ENCODE results near the gene ZMYM1. TPM values are rescaled to one million over a fixed set of nuclear protein-coding genes. Genes with fewer than 3 reads are reported as not detected.

The ZMYM1 gene
- total RNA-seq, 3 donors from 2014 or later: 9.8 to 25.6 (median 12.1) TPM

DNA sequence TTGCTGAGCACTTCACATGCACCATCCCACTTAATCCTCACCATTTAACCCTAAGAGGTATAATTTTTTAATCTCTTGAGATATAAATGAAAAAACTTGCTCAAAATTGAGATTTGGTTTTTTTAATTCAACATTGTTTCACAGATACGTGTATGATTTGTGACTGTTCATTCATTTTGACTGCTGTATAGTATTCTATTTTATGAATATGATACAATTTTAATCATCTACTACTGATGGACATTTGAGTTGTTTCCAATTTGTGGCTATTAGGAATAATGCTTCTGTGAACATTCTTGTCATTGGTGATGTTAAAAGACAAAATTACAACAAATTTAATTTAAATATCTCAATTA lies 46.8 kb upstream of the ZMYM1 start:
- H3K27me3 ChIP-seq: no peaks in the 10 kb centered on the region
- H3K27ac ChIP-seq: no peak overlapping the region
- TF ChIP-seq POLR2AphosphoS5 (IDR thresholded peaks at IDR 0.05): no peak
- no peak for TF ChIP-seq POLR2A (IDR thresholded peaks at IDR 0.05)
- TF ChIP-seq, protein P1, sequence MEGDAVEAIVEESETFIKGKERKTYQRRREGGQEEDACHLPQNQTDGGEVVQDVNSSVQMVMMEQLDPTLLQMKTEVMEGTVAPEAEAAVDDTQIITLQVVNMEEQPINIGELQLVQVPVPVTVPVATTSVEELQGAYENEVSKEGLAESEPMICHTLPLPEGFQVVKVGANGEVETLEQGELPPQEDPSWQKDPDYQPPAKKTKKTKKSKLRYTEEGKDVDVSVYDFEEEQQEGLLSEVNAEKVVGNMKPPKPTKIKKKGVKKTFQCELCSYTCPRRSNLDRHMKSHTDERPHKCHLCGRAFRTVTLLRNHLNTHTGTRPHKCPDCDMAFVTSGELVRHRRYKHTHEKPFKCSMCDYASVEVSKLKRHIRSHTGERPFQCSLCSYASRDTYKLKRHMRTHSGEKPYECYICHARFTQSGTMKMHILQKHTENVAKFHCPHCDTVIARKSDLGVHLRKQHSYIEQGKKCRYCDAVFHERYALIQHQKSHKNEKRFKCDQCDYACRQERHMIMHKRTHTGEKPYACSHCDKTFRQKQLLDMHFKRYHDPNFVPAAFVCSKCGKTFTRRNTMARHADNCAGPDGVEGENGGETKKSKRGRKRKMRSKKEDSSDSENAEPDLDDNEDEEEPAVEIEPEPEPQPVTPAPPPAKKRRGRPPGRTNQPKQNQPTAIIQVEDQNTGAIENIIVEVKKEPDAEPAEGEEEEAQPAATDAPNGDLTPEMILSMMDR (IDR thresholded peaks at IDR 0.05): no peak
- H3K4me3 ChIP-seq: peak overlapping the region in 2 of 3 donors; percentile 67 to 74
- intact Hi-C loops (cut with DNase I; ENCODE audit: low total_unique reads): no loop called here
- H3K9me3 ChIP-seq: peaks cover 0 to 8% of the 10 kb centered on the region in 2 donors
- no peaks in the 10 kb centered on the region for H3K36me3 ChIP-seq
- peaks cover 0 to 6% of the 10 kb centered on the region in 2 donors for H3K4me1 ChIP-seq
- DNase-seq (ENCODE audit: low spot score in 2 of 2): no peak

DNA sequence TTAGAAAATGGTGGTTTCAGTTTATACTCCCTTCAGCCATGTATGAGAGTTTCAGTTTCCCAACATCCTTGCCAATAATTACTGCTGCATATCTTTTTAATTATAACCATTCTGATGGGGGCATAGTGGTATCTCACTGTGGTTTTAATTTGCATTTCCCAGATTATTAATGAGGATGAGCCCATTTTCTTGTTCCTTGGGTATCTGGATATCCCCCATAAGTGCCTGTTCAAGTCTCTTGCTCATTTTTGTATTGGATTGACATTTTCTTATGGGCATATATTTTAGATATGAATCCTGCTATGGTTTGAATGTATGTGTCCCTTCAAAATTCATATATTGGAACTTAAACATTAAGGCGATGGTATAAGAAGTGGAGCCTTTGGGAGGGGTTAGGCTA lies 45.8 kb upstream of the ZMYM1 start:
- peaks cover 0 to 6% of the 10 kb centered on the region in 2 donors for H3K4me1 ChIP-seq
- DNase-seq (ENCODE audit: low spot score in 2 of 2): no peak
- no peaks in the 10 kb centered on the region for H3K27me3 ChIP-seq
- no peaks in the 10 kb centered on the region for H3K36me3 ChIP-seq
- peaks cover 0 to 8% of the 10 kb centered on the region in 2 donors for H3K9me3 ChIP-seq
- H3K4me3 ChIP-seq: no peak overlapping the region
- no peak for TF ChIP-seq POLR2A (IDR thresholded peaks at IDR 0.05)
- TF ChIP-seq POLR2AphosphoS5 (IDR thresholded peaks at IDR 0.05): no peak
- TF ChIP-seq, protein P1 (IDR thresholded peaks at IDR 0.05): no peak
- H3K27ac ChIP-seq: no peak overlapping the region
- intact Hi-C loops (cut with DNase I; ENCODE audit: low total_unique reads): no loop called here

DNA sequence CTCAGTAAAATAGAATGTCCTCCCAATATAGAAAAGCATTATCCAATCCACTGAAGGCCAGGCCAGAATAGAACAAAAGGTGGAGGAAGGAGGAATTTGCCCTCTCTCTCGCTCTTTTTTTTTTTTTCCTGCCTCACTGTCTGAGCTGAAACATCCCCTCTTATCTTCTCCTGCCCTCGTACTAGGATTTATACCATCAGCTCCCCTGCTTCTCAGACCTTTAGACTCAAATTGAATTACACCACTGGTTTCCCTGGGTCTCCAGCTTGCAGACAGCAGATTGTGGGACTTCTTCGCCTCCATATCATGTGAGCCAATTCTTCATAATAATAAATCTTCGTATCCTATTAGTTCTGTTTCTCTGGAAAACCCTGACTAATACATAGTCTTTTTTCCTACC lies 42.6 kb upstream of the ZMYM1 start:
- no peaks in the 10 kb centered on the region for H3K36me3 ChIP-seq
- no peak for DNase-seq (ENCODE audit: low spot score in 2 of 2)
- no peak overlapping the region for H3K4me3 ChIP-seq
- TF ChIP-seq POLR2AphosphoS5 (IDR thresholded peaks at IDR 0.05) (no peak), POLR2A (IDR thresholded peaks at IDR 0.05) (no peak)
- TF ChIP-seq, protein P1 (IDR thresholded peaks at IDR 0.05): no peak
- no peaks in the 10 kb centered on the region for H3K27me3 ChIP-seq
- no peak overlapping the region for H3K27ac ChIP-seq
- intact Hi-C loops (cut with DNase I; ENCODE audit: low total_unique reads): no loop called here
- H3K4me1 ChIP-seq: no peaks in the 10 kb centered on the region
- peaks cover 0 to 8% of the 10 kb centered on the region in 2 donors for H3K9me3 ChIP-seq

DNA sequence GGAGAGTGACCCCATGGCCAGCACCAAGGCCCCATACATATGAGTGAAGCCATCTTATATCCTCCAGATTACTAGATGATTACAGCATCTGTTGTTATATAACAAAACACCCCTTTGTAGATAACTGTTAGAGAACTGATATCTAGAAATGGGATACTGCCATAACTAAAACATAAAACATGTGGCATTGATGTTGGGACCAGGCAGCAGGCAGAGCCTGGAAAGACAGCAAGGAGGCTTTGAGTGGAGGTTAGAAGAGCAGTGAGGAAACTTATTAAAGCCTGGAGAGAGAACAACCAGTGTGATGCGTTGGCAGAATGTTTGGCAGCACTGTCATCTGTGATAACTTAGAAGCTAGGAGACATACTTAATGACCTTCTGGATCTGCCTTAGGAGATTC lies 42.0 kb upstream of the ZMYM1 start:
- no peak for DNase-seq (ENCODE audit: low spot score in 2 of 2)
- H3K27me3 ChIP-seq: no peaks in the 10 kb centered on the region
- no peak overlapping the region for H3K4me3 ChIP-seq
- H3K9me3 ChIP-seq: peaks cover 0 to 8% of the 10 kb centered on the region in 2 donors
- intact Hi-C loops (cut with DNase I; ENCODE audit: low total_unique reads): no loop called here
- H3K36me3 ChIP-seq: no peaks in the 10 kb centered on the region
- no peak overlapping the region for H3K27ac ChIP-seq
- no peaks in the 10 kb centered on the region for H3K4me1 ChIP-seq
- TF ChIP-seq POLR2AphosphoS5 (IDR thresholded peaks at IDR 0.05) (no peak), POLR2A (IDR thresholded peaks at IDR 0.05) (no peak)
- TF ChIP-seq, protein P1 (IDR thresholded peaks at IDR 0.05): no peak

DNA sequence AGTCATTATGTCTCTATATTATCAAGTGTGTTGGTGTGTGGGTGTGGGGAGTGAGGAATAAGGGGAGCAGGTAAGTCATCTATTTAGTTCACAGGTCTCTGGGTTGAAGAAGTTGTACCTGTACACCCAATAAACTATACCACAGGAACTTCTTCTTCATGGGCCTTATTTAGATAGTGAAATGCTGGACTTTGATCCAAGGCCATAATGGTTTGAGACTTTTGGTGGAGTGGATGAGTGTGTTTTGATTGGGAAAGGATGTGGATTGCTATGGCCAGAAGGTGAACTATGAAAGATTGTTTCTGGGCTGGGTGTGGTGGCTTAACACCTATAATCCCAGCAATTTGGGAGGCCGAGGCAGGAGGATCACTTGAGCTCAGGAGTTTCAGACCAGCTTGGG lies 40.5 kb upstream of the ZMYM1 start:
- intact Hi-C loops (cut with DNase I; ENCODE audit: low total_unique reads): no loop called here
- no peak overlapping the region for H3K4me3 ChIP-seq
- no peaks in the 10 kb centered on the region for H3K4me1 ChIP-seq

More for the DNA sequence above, 40.5 kb upstream of the ZMYM1 start:
- no peak for DNase-seq (ENCODE audit: low spot score in 2 of 2)
- H3K9me3 ChIP-seq: no peaks in the 10 kb centered on the region
- H3K36me3 ChIP-seq: no peaks in the 10 kb centered on the region
- TF ChIP-seq, protein P1 (IDR thresholded peaks at IDR 0.05): no peak
- no peak for TF ChIP-seq POLR2AphosphoS5 (IDR thresholded peaks at IDR 0.05)
- no peak overlapping the region for H3K27ac ChIP-seq
- no peaks in the 10 kb centered on the region for H3K27me3 ChIP-seq

Data from breast epithelium (tissue), 4 donors.